BE2C (cell line): ENCODE data around the gene GRIA3.

Source experiments
- DNase-seq: peaks from one replicate; pipeline ENCODE4 v3.0.0-alpha.2; 2020
- H3K27me3 ChIP-seq: fragments of 250-450 bp; sonication (Bioruptor Pico); 2 replicates; pipeline ENCODE4 v1.5.1; 2020; ENCODE audit warnings: mild to moderate bottlenecking
- H3K36me3 ChIP-seq: fragments of 250-450 bp; sonication (Bioruptor Pico); 2 replicates; pipeline ENCODE4 v1.5.1; 2020; ENCODE audit warnings: mild to moderate bottlenecking
- H3K4me1 ChIP-seq: fragments of 250-450 bp; sonication (Bioruptor Pico); 2 replicates; pipeline ENCODE4 v1.5.1; 2020
- H3K4me3 ChIP-seq: 2 replicates; pipeline ENCODE4 v1.5.1; 2011; ENCODE audit warnings: low read depth, low read length
- H3K9me3 ChIP-seq: fragments of 250-450 bp; sonication (Bioruptor Pico); 2 replicates; pipeline ENCODE4 v1.5.1; 2020
- TF ChIP-seq, protein P1 (sequence below): IDR thresholded peaks from 2 replicates; pipeline ENCODE4 v1.5.1; 2012; ENCODE audit warnings: mild to moderate bottlenecking, low read depth, low read length

GRIA3 gene

DNA sequence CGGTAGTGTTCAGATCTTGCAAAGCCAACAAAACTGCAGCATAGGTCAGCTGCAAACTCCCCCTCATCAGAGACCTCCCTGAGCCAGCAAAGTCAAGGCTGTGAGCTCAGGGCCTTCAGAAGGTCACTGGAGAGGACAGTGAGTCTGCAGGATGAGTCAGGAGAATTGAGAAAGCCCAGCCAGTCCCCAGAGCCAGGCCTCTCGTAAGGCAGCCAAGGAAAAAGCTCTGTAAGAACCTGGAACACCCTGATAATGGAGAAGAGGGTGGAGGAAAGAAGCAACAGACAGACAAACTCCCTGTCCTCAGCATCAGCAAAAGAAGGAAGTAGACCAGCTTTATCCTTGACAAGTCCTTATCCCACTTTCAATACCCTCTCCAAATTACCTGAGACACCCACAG, 33.0 kb downstream of the GRIA3 start:
- no peaks in the 10 kb centered on the region for H3K36me3 ChIP-seq
- H3K9me3 ChIP-seq = no peaks in the 10 kb centered on the region
- TF ChIP-seq, protein P1, sequence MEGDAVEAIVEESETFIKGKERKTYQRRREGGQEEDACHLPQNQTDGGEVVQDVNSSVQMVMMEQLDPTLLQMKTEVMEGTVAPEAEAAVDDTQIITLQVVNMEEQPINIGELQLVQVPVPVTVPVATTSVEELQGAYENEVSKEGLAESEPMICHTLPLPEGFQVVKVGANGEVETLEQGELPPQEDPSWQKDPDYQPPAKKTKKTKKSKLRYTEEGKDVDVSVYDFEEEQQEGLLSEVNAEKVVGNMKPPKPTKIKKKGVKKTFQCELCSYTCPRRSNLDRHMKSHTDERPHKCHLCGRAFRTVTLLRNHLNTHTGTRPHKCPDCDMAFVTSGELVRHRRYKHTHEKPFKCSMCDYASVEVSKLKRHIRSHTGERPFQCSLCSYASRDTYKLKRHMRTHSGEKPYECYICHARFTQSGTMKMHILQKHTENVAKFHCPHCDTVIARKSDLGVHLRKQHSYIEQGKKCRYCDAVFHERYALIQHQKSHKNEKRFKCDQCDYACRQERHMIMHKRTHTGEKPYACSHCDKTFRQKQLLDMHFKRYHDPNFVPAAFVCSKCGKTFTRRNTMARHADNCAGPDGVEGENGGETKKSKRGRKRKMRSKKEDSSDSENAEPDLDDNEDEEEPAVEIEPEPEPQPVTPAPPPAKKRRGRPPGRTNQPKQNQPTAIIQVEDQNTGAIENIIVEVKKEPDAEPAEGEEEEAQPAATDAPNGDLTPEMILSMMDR = no peak
- H3K4me3 ChIP-seq = no peak overlapping the region
- no peaks in the 10 kb centered on the region for H3K4me1 ChIP-seq
- DNase-seq = no peak
- no peaks in the 10 kb centered on the region for H3K27me3 ChIP-seq

DNA sequence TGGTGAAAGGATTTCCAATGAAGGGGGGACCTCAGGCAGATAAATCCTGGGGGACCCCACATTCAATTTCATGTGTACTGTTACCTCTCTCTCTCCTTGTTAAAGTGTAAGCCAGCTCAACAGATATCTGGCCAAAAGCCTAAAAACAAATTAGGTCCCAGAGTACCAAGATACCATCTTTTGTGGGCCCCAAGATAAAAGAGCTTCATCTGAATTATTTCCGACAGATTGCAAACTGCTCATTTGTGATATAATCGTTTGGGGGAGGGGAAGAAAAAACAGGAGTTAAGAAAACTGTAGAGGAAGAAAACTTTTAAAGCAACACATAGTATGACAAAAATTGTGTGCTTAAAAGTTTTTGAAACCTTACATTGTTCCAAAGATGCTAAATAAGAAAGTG, 33.6 kb downstream of the GRIA3 start:
- TF ChIP-seq, protein P1 = no peak
- no peak overlapping the region for H3K4me3 ChIP-seq

DNA sequence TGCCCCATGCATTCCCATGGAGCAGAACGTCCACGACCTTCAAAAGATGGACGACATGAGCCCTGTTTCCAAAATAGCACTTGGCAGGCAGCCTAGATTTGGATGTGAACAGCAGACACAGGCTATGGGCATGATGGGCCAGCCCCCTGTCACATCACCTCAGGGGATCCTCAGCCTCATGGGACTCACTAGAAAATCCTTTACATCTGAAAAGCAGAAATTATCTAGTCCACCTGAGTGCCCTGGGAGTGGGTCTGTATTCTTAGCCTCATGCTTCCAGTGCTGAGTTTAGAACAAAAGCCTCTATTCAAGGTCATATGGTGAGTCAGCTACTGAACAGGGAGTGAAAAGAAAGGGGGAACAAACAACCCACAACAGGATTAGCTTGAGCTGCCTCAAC, 35.8 kb downstream of the GRIA3 start:
- TF ChIP-seq, protein P1 = no peak
- no peaks in the 10 kb centered on the region for H3K36me3 ChIP-seq
- H3K27me3 ChIP-seq = no peaks in the 10 kb centered on the region
- no peaks in the 10 kb centered on the region for H3K4me1 ChIP-seq
- H3K9me3 ChIP-seq = no peaks in the 10 kb centered on the region
- no peak overlapping the region for H3K4me3 ChIP-seq
- DNase-seq = no peak

More for the DNA sequence above, 33.6 kb downstream of the GRIA3 start:
- no peaks in the 10 kb centered on the region for H3K4me1 ChIP-seq
- H3K27me3 ChIP-seq = no peaks in the 10 kb centered on the region
- no peak for DNase-seq
- H3K36me3 ChIP-seq = no peaks in the 10 kb centered on the region
- no peaks in the 10 kb centered on the region for H3K9me3 ChIP-seq

DNA sequence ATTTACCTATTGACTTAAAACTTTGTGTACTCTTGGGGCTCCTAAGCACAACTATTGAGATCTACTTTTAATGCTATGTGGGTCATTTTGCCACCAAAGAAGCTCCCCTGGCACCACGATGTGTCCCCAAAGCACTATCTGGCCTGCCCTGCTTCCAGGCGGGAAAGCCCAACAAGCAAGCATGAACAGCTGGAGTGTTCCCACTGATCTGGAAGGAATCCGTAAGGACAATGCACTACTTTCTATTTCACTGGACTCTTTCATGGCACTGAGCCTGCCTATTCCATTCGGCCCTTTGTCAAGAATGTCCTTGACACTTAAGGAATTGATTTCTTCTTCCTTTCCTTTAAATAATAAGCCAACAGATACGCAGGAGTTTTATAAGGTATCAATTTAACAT, 38.8 kb downstream of the GRIA3 start:
- H3K4me1 ChIP-seq = no peaks in the 10 kb centered on the region
- TF ChIP-seq, protein P1 = no peak
- no peaks in the 10 kb centered on the region for H3K9me3 ChIP-seq
- H3K4me3 ChIP-seq = no peak overlapping the region
- H3K36me3 ChIP-seq = no peaks in the 10 kb centered on the region
- DNase-seq = no peak
- no peaks in the 10 kb centered on the region for H3K27me3 ChIP-seq

DNA sequence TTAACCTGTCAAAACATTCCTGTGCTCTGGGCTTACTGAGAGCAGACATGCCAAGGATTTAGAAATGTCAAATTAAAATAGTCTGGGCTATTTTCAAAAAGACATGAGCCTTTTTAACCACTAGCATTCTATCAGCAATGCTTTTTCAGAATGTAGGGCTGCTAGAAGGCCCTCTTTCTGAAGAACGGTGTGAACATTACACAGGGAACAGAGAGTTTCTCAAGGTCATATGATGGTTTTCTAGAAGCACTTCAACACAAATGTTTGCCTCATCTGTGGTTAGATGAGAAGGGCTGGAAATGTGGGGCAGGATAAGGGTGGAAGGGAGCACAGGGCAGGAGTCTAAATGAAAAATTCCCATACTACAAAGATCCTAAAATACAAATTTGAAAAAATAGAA, 39.3 kb downstream of the GRIA3 start:
- Histone ChIP-seq H3K36me3 (no peaks in the 10 kb centered on the region), H3K4me1 (no peaks in the 10 kb centered on the region), H3K27me3 (no peaks in the 10 kb centered on the region), H3K9me3 (no peaks in the 10 kb centered on the region), H3K4me3 (no peak overlapping the region)
- no peak for DNase-seq
- TF ChIP-seq, protein P1 = no peak

DNA sequence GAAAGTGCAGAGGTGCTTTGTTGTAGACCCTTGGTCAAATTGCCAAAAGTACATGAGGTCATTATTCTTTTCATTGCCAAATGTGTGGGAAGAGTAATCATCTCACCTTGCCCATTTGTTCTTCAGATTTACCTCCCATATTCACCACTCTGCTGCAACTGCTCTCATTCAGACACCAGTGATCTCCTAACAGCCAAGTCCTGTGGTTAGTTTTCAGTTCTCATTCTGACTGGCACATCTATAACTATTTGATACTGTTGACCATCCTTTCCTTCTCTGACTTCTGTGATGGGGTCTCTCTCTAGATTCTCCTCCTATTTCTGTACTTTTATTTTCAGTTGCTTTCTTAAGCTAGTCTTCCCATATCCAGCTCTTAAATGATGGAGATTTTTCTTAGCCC, 39.8 kb downstream of the GRIA3 start:
- TF ChIP-seq, protein P1 = no peak
- H3K27me3 ChIP-seq = no peaks in the 10 kb centered on the region

More for the DNA sequence above, 39.8 kb downstream of the GRIA3 start:
- no peaks in the 10 kb centered on the region for H3K4me1 ChIP-seq
- DNase-seq = no peak
- no peaks in the 10 kb centered on the region for H3K36me3 ChIP-seq
- H3K9me3 ChIP-seq = no peaks in the 10 kb centered on the region
- H3K4me3 ChIP-seq = no peak overlapping the region
